ENCODE data around the gene CDK19.

DNA sequence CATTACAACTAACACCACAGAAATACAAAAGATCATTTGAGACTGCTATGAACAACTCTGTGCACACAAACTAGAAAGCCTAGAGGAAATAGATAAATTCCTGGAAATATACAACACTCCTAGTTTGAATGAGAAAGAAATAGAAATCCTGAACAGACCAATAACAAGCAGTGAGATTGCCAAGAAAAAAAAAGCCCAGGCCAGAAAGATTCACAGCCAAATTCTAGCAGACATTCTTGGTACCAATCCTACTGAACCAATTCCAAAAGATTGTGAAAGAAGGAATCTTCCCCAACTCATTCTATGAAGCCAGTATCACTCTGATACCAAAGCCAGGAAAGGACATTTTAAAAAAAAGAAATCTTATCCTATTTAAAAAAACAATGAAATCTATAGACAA is 7.0 kb upstream of the CDK19 start:
- TF ChIP-seq, protein P1, sequence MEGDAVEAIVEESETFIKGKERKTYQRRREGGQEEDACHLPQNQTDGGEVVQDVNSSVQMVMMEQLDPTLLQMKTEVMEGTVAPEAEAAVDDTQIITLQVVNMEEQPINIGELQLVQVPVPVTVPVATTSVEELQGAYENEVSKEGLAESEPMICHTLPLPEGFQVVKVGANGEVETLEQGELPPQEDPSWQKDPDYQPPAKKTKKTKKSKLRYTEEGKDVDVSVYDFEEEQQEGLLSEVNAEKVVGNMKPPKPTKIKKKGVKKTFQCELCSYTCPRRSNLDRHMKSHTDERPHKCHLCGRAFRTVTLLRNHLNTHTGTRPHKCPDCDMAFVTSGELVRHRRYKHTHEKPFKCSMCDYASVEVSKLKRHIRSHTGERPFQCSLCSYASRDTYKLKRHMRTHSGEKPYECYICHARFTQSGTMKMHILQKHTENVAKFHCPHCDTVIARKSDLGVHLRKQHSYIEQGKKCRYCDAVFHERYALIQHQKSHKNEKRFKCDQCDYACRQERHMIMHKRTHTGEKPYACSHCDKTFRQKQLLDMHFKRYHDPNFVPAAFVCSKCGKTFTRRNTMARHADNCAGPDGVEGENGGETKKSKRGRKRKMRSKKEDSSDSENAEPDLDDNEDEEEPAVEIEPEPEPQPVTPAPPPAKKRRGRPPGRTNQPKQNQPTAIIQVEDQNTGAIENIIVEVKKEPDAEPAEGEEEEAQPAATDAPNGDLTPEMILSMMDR (conservative IDR thresholded peaks at IDR 0.05; ENCODE audit: low read depth in 2 of 2): no peak
- TF ChIP-seq JUNB (IDR thresholded peaks at IDR 0.05; ENCODE audit: unreplicated experiment) (no peak), EZH2 (IDR thresholded peaks at IDR 0.05; ENCODE audit: low read depth, unreplicated experiment) (no peak), POLR2AphosphoS5 (IDR thresholded peaks at IDR 0.05; ENCODE audit: low read depth) (no peak), CREB1 (CRISPR knock-in tag; IDR thresholded peaks at IDR 0.05; ENCODE audit: low read depth) (no peak), ZNF331 (CRISPR knock-in tag; IDR thresholded peaks at IDR 0.05; ENCODE audit: low read depth) (no peak), STAT1 (IDR thresholded peaks at IDR 0.05; ENCODE audit: unreplicated experiment) (no peak), EZH2phosphoT487 (IDR thresholded peaks at IDR 0.05; ENCODE audit: unreplicated experiment) (no peak)
- TF ChIP-seq, protein P2, sequence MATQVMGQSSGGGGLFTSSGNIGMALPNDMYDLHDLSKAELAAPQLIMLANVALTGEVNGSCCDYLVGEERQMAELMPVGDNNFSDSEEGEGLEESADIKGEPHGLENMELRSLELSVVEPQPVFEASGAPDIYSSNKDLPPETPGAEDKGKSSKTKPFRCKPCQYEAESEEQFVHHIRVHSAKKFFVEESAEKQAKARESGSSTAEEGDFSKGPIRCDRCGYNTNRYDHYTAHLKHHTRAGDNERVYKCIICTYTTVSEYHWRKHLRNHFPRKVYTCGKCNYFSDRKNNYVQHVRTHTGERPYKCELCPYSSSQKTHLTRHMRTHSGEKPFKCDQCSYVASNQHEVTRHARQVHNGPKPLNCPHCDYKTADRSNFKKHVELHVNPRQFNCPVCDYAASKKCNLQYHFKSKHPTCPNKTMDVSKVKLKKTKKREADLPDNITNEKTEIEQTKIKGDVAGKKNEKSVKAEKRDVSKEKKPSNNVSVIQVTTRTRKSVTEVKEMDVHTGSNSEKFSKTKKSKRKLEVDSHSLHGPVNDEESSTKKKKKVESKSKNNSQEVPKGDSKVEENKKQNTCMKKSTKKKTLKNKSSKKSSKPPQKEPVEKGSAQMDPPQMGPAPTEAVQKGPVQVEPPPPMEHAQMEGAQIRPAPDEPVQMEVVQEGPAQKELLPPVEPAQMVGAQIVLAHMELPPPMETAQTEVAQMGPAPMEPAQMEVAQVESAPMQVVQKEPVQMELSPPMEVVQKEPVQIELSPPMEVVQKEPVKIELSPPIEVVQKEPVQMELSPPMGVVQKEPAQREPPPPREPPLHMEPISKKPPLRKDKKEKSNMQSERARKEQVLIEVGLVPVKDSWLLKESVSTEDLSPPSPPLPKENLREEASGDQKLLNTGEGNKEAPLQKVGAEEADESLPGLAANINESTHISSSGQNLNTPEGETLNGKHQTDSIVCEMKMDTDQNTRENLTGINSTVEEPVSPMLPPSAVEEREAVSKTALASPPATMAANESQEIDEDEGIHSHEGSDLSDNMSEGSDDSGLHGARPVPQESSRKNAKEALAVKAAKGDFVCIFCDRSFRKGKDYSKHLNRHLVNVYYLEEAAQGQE (IDR thresholded peaks at IDR 0.05; ENCODE audit: unreplicated experiment): no peak
